OCI-LY7 (cell line): Measurements from ENCODE around the gene CNNM2. TPM values are rescaled to one million over a fixed set of nuclear protein-coding genes. Genes with fewer than 3 reads are reported as not detected.

Experiments
- BruUV-seq: library from RNA; stranded (reverse); fragments of 400-500 nt; replicated peaks from 2 replicates; lab custom pipeline; 2021; lab: Mats Ljungman, UMichigan
- CTCF ChIA-PET: fragments of 300-600 bp; sonication (Branson Sonifier 250); formaldehyde crosslinking; loops from one replicate; lab custom pipeline; 2022; ENCODE audit warnings: antibody characterized with exemption; ENCODE audit not compliant: unreplicated experiment; lab: Charles Lee
- POLR2A ChIA-PET: fragments of 300-600 bp; sonication (Branson Sonifier 250); formaldehyde crosslinking; loops from one replicate; lab custom pipeline; 2022; ENCODE audit warnings: antibody characterized with exemption; lab: Charles Lee
- DNase-seq: peaks from one replicate; pipeline ENCODE4 v3.0.0-alpha.2; 2015; ENCODE audit warnings: low spot score
- H2AFZ ChIP-seq: fragments of 200-600 bp; sonication (generic), shearing (Covaris generic); 2 replicates; pipeline ENCODE4 v1.6.1; 2014; ENCODE audit warnings: mild to moderate bottlenecking, antibody characterized with exemption, low read length, moderate library complexity
- H3K27ac ChIP-seq: fragments of 200-600 bp; sonication (generic); 2 replicates; pipeline ENCODE4 v1.5.1; 2014; ENCODE audit warnings: mixed run types, low read depth, mild to moderate bottlenecking, moderate library complexity, low read length, inconsistent platforms; ENCODE audit not compliant: poor library complexity, severe bottlenecking
- H3K36me3 ChIP-seq: fragments of 200-600 bp; sonication (generic); 2 replicates; pipeline ENCODE4 v1.6.1; 2014; ENCODE audit warnings: mild to moderate bottlenecking, antibody characterized with exemption, low read length, moderate library complexity, mixed read lengths; ENCODE audit not compliant: insufficient read depth
- H3K4me1 ChIP-seq: fragments of 200-600 bp; sonication (generic); 2 replicates; pipeline ENCODE4 v1.5.1; 2014; ENCODE audit warnings: mild to moderate bottlenecking, low read length; ENCODE audit not compliant: insufficient read depth, poor library complexity, severe bottlenecking
- H3K4me2 ChIP-seq: fragments of 200-600 bp; sonication (generic); 2 replicates; pipeline ENCODE4 v1.6.1; 2014; ENCODE audit warnings: mild to moderate bottlenecking, low read length
- H3K4me3 ChIP-seq: fragments of 200-600 bp; sonication (generic); 2 replicates; pipeline ENCODE4 v1.5.1; 2014; ENCODE audit warnings: mild to moderate bottlenecking, low read depth, low read length; ENCODE audit not compliant: poor library complexity, severe bottlenecking
- H3K79me2 ChIP-seq: fragments of 200-600 bp; sonication (generic); 2 replicates; pipeline ENCODE4 v1.6.1; 2016; ENCODE audit warnings: low read depth, mild to moderate bottlenecking, low read length, moderate library complexity, mixed read lengths; ENCODE audit not compliant: insufficient read depth
- H3K9me2 ChIP-seq: fragments of 200-600 bp; sonication (generic); 2 replicates; pipeline ENCODE4 v1.6.1; 2016; ENCODE audit warnings: mild to moderate bottlenecking, low read length, mixed read lengths; ENCODE audit not compliant: insufficient read depth
- H3K9me3 ChIP-seq: fragments of 200-600 bp; sonication (generic); 2 replicates; pipeline ENCODE4 v1.6.1; 2014; ENCODE audit warnings: mild to moderate bottlenecking, mixed run types, low read length, mixed read lengths
- H4K20me1 ChIP-seq: fragments of 200-600 bp; sonication (generic); 2 replicates; pipeline ENCODE4 v1.6.1; 2014; ENCODE audit warnings: mild to moderate bottlenecking, antibody characterized with exemption, low read length, moderate library complexity, mixed read lengths; ENCODE audit not compliant: insufficient read depth
- EZH2phosphoT487 ChIP-seq: fragments of 200-600 bp; sonication (generic); IDR thresholded peaks from 2 replicates; pipeline ENCODE4 v1.6.1; 2018; ENCODE audit warnings: low read depth, borderline replicate concordance, mild to moderate bottlenecking, mixed run types, antibody characterized with exemption, low read length, moderate library complexity, mixed read lengths
- intact Hi-C: fragments of 100-400 bp; cut with micrococcal nuclease; formaldehyde crosslinking; loops from one replicate; pipeline ENCODE4 v1.10.0; 2022; ENCODE audit not compliant: unreplicated experiment
- total RNA-seq, 2 experiments: library from RNA; depleted of rRNA in 1 of 2; stranded (reverse); fragments of >200 nt in 1 of 2; shearing (Covaris generic) in 1 of 2; gene quantifications; 2 replicates each; pipeline ENCODE4 v1.2.3, GENCODE V29; 2014 to 2022
- TF ChIP-seq, protein P1 (sequence below): fragments of 200-600 bp; sonication (generic); conservative IDR thresholded peaks from 2 replicates; pipeline ENCODE4 v1.5.1; 2014; ENCODE audit warnings: mild to moderate bottlenecking, antibody characterized with exemption, low read length, moderate library complexity, mixed read lengths

CNNM2 gene
- total RNA-seq, 2 experiments from 2014 or later = 6.6 to 7.2 TPM

DNA sequence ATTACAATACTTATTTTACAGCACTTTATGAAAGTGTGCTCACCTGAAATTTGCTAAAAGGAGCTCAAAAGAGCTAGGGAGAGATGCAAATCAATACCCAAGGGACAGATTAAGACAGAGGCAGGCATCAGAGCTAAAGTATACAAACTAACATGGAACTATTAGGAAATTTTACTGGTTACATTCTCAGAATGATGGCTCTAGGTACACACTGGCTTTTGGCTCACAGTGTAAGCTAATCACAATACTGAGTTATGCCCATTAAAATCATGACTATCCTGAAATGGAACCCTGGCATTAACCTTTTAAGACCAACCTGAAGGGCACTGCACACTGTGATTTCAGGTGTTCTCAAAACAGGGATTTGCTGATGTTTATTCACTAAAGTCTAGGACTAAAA is 176.9 kb downstream of the CNNM2 start:
- no TSS peak for BruUV-seq
- Histone ChIP-seq H2AFZ (no peak overlapping the region), H3K36me3 (peaks cover 94% of the 10 kb centered on the region), H3K4me3 (no peak overlapping the region), H3K9me3 (no peaks in the 10 kb centered on the region), H3K4me1 (peaks cover 18% of the 10 kb centered on the region), H3K9me2 (no peaks in the 10 kb centered on the region), H3K27ac (no peak overlapping the region), H3K79me2 (no peaks in the 10 kb centered on the region), H4K20me1 (no peaks in the 10 kb centered on the region), H3K4me2 (no peak overlapping the region)
- ChIA-PET CTCF (no interaction called here), POLR2A (interaction anchor here (0.5 to 1.0 kb wide), 4 partner anchors 10 to 463 kb away, joined by 3 to 7 read pairs (median 4); no protein-coding TSS in a partner anchor)
- no peak for DNase-seq
- intact Hi-C loops = no loop called here
- TF ChIP-seq, protein P1, sequence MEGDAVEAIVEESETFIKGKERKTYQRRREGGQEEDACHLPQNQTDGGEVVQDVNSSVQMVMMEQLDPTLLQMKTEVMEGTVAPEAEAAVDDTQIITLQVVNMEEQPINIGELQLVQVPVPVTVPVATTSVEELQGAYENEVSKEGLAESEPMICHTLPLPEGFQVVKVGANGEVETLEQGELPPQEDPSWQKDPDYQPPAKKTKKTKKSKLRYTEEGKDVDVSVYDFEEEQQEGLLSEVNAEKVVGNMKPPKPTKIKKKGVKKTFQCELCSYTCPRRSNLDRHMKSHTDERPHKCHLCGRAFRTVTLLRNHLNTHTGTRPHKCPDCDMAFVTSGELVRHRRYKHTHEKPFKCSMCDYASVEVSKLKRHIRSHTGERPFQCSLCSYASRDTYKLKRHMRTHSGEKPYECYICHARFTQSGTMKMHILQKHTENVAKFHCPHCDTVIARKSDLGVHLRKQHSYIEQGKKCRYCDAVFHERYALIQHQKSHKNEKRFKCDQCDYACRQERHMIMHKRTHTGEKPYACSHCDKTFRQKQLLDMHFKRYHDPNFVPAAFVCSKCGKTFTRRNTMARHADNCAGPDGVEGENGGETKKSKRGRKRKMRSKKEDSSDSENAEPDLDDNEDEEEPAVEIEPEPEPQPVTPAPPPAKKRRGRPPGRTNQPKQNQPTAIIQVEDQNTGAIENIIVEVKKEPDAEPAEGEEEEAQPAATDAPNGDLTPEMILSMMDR = no peak
- TF ChIP-seq EZH2phosphoT487 = no peak

DNA sequence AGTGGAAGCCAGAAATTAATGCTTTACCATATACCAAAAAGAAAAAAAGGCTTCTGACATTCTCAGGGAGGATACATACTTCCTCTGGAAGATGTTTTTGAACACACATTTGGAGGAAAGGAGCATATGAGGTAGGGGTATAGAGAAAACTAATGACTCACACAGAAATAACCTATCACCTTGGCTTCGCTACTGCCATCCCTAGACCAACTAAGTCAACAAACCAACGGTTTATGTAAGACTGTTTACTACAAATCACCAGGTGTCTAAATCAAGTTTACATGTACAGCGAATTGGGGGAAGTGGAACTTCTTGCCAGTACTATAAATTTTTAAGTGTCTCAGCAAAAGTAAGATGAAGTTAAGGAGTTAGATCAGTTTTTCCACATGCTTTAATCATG is 178.0 kb downstream of the CNNM2 start:
- H4K20me1 ChIP-seq = no peaks in the 10 kb centered on the region
- no TSS peak for BruUV-seq
- H3K9me2 ChIP-seq = no peaks in the 10 kb centered on the region
- POLR2A ChIA-PET = no interaction called here
- H3K27ac ChIP-seq = peak overlapping the region; percentile 7
- H3K4me3 ChIP-seq = no peak overlapping the region
- H2AFZ ChIP-seq = no peak overlapping the region
- H3K79me2 ChIP-seq = no peaks in the 10 kb centered on the region
- H3K36me3 ChIP-seq = peaks cover 94% of the 10 kb centered on the region
- H3K4me2 ChIP-seq = no peak overlapping the region
- CTCF ChIA-PET = no interaction called here
- TF ChIP-seq, protein P1 = no peak
- no peak for TF ChIP-seq EZH2phosphoT487
- intact Hi-C loops = no loop called here
- DNase-seq = peak; percentile 45
- H3K4me1 ChIP-seq = peaks cover 18% of the 10 kb centered on the region
- no peaks in the 10 kb centered on the region for H3K9me3 ChIP-seq

DNA sequence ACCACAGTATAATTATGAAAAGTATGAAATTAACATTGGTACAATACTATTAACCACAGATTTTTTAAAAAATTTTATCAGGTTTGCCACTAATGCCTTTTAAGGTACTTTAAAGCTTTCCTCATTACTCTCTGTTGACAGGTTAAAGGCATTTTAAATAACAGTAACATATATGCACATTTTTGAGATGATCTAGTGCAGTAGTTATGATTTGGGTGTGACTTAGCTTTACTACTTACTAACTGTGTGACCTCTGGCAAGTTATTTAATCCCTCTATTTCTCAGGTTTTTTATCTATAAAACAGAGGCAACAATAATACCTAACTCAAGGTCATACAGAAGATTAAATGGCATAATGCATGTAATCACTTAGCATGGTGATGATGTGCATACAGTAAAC is 180.1 kb downstream of the CNNM2 start:
- TF ChIP-seq, protein P1 = no peak
- no peak for TF ChIP-seq EZH2phosphoT487
- BruUV-seq = no TSS peak
- Histone ChIP-seq H3K4me1 (peaks cover 18% of the 10 kb centered on the region), H3K36me3 (peaks cover 89% of the 10 kb centered on the region), H3K4me2 (no peak overlapping the region), H2AFZ (no peak overlapping the region), H3K9me3 (no peaks in the 10 kb centered on the region), H3K9me2 (no peaks in the 10 kb centered on the region), H3K79me2 (no peaks in the 10 kb centered on the region), H4K20me1 (no peaks in the 10 kb centered on the region), H3K27ac (no peak overlapping the region), H3K4me3 (no peak overlapping the region)
- no peak for DNase-seq
- POLR2A ChIA-PET = interaction anchor here (0.6 to 0.7 kb wide), 2 partner anchors 65 to 288 kb away, joined by 3 read pairs; no protein-coding TSS in a partner anchor
- CTCF ChIA-PET = interaction anchor here (1.0 kb wide), 1 partner anchor 57 kb away, joined by 3 read pairs; no protein-coding TSS in a partner anchor
- intact Hi-C loops = no loop called here
